K562 (cell line): ENCODE measurements around the gene DYNC1I2.

Experiments
- FOXK1 ChIP-seq: sonication (generic); formaldehyde crosslinking; IDR thresholded peaks from 2 replicates; pipeline ENCODE4 v1.8.0; 2022; ENCODE audit warnings: missing genetic modification reagents, mild to moderate bottlenecking, borderline replicate concordance
- IRF2 ChIP-seq: sonication (generic); formaldehyde crosslinking; IDR thresholded peaks from 2 replicates; pipeline ENCODE4 v1.8.1; 2022; ENCODE audit warnings: mild to moderate bottlenecking, missing genetic modification reagents
- POLR2AphosphoS2 ChIP-seq: IDR thresholded peaks from 2 replicates; pipeline ENCODE4 v1.6.1; 2012; ENCODE audit warnings: low read length, improper control_type of control experiment
- RAD21 ChIP-seq, 2 experiments: fragments of 250-450 bp in 1 of 2; fragments of 450-650 bp in 1 of 2; sonication (Bioruptor Pico) in 1 of 2; formaldehyde crosslinking in 1 of 2; IDR thresholded peaks in 1 of 2; conservative IDR thresholded peaks in 1 of 2; 2 replicates each; pipeline versions ENCODE4 v1.4.0 to v1.8.0; 2020 to 2022; ENCODE audit warnings: mild to moderate bottlenecking in 2 of 2, moderate library complexity in 1 of 2
- TAF1 ChIP-seq: IDR thresholded peaks from 2 replicates; pipeline ENCODE4 v1.6.1; 2011; ENCODE audit warnings: mild to moderate bottlenecking, low read length, moderate library complexity; ENCODE audit not compliant: insufficient read depth, control insufficient read depth, severe bottlenecking; ENCODE audit errors: extremely low read depth
- ZFX ChIP-seq: sonication (generic); formaldehyde crosslinking; IDR thresholded peaks from 2 replicates; pipeline ENCODE4 v1.8.0; 2022; ENCODE audit warnings: mild to moderate bottlenecking, missing genetic modification reagents, moderate library complexity

DNA sequence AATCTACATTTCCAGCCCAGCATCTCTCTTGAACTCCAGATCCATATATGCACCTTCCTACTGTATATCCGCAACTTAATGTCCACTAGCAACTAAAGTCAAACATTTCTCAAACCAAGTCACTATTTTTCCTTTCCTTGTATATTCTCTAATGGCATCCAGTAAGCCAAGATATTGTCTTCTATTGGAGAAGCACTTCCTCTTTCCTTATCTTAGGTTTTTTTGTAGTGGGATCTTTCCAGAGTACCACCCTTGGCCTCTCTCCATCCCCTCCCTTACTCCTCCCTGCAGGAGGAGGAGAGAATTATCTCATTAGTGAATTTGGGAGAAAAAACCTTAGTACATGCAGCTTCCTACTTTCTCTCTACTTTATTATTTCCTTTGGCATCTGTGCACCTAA is 8.7 kb upstream of the DYNC1I2 start:
- TF ChIP-seq RAD21 (CRISPR knock-in tag; conservative IDR thresholded peaks at IDR 0.05 in 1 of 2, IDR thresholded peaks at IDR 0.05 in 1 of 2) (no peak), ZFX (CRISPR knock-in tag) (no peak), IRF2 (CRISPR knock-in tag) (no peak), FOXK1 (CRISPR knock-in tag) (no peak), POLR2AphosphoS2 (no peak), TAF1 (no peak)
